Pulmonary artery endothelial cell (primary cell): Measurements from ENCODE around the gene TTLL11. TPM values are rescaled to one million over a fixed set of nuclear protein-coding genes. Genes with fewer than 3 reads are reported as not detected.

Experiments
- DNase-seq: peaks from one replicate; pipeline ENCODE4 v3.0.0-alpha.2; 2011; ENCODE audit warnings: low read depth, low spot score
- total RNA-seq: library from RNA; depleted of rRNA; stranded (reverse); fragments of >200 nt; gene quantifications from 2 replicates; pipeline ENCODE4 v1.2.3, GENCODE V29; 2014

Gene TTLL11
- total RNA-seq, 1 donor from 2014 or later: 1.8 TPM

DNA sequence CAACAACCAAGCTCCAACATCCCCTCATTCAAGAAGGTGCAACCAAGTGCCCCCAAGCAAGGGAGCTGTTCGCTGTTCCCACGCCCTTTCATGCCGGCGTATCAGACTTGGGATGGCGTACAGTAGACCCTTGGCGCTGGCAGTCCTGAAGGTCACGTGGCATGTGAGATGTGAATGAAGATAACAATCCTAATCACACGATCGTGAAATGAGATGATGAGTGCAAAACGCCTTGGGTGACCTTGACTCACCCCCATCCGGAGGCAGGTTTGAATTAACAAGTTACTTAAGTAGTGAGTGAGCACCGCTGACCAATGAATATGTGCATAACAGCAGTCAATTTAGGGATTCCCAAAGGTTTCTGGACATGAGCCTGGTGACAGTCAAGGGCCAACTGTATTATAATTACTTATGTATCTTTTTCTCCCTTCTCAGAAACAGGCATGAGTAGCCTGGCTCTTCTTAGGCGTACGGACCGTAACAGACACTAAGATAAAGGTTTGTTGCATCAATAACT, 150.2 kb downstream of the TTLL11 start:
- no peak for DNase-seq

DNA sequence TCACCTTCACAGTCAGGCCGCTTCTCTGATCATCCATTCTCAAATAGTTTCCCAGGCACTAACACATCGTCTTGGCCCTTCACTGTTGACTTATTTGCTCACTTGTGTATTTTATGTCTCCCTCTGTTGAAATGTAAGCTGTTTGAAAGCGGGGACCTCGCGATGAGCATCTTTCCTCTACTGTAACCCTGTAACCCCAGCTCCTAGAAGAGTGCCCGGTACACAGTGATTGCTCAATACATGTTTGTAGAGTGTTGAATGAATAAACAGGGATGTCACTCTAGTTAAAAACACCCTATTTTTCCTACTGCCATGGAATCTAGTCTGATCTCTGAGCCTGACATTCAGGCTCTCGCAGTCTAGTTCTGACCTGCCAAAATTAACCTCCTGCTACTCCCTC, 150.8 kb downstream of the TTLL11 start:
- no peak for DNase-seq

DNA sequence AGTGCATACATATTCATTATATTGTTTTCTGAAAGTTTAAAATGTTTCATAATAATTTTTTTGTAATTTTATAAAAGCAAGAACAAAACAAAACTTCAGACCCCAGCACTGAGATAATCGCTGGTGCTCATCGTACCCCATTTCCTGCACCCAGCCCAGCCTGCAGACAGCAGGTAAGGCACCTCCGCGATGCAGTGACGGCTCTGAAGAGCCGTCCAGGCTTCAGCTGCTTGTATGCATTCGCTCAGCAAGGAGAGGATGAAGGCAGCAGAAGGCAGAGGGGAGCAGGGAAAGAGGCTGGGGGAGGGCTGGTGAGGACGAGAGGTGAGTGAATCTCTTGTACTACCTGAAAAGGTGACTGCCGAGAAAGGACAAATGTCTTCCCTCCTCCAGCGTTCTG, 153.5 kb downstream of the TTLL11 start:
- no peak for DNase-seq

DNA sequence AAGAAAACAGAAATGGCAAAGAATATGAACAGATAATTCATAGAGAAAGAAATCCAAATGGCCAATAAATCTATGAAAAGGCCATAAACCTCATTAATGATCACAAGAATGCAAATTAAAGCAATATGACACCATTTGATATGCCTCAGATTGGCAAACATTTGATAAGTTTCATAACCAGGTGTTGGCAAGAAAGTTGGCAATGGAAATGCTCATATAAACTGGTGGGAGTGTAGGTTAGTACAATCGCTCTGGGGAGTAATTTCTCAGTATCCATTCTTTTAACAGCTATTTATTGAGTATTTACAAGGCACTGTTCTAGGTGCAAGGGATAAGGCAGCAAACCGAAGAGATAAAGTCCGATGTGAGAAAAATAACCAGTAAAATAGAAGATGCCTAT, 154.5 kb downstream of the TTLL11 start:
- DNase-seq: no peak

DNA sequence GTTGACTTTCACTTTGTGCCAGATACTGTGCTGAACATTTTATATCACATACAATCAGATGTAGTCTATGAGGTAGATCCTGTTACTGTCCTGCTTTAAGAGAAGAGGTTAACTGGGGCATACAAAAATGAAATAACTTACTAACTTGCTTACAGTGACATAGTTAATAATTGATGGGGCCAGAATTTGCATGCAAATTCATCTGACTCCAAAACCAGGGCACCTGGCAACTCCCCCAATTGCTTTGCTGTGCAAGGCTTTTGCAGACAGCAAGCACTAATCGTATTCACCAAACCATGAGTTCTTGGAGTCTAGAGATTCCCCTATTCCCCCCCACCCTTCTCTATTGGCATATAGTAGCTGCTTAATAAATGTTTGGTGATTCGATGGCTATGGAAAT, 155.9 kb downstream of the TTLL11 start:
- no peak for DNase-seq

DNA sequence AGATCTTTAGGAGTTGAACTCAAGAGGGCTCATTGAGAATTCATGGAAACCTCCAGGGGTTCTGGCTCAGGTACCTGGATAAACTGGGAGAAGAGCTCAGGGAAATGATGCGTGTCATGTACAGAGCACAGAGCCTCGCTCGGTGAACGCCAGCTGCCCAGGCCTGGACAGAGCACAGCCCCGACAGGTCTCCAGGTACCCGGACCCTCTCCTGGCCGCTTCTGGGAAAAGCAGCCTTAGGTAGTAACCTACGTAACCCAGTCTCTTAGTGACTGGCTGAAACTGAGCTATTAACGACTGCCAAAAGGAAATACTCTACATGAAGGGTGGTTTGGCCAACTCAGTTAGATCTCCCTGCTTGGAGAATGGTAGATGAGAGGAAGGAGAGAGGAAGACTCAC, 157.4 kb downstream of the TTLL11 start:
- no peak for DNase-seq

DNA sequence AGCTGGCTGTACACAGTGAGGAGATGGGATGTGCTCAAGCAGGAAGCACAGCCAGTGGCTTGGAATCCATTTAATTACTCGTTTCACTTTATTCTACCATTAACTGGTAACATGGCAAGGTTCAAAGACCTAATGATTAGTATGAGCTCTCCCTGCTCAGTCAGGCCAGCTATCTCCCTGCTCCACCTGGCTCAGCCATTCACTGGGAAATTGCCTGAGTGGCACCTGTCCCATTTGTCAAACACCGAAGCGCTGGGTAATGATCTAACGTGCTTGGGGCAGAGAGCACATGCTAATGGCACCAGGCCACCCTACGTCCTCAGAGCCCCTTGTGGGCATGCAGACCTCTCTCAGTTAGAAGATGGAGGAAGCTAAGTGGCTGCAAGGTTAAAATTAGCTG, 162.2 kb downstream of the TTLL11 start:
- DNase-seq: no peak

DNA sequence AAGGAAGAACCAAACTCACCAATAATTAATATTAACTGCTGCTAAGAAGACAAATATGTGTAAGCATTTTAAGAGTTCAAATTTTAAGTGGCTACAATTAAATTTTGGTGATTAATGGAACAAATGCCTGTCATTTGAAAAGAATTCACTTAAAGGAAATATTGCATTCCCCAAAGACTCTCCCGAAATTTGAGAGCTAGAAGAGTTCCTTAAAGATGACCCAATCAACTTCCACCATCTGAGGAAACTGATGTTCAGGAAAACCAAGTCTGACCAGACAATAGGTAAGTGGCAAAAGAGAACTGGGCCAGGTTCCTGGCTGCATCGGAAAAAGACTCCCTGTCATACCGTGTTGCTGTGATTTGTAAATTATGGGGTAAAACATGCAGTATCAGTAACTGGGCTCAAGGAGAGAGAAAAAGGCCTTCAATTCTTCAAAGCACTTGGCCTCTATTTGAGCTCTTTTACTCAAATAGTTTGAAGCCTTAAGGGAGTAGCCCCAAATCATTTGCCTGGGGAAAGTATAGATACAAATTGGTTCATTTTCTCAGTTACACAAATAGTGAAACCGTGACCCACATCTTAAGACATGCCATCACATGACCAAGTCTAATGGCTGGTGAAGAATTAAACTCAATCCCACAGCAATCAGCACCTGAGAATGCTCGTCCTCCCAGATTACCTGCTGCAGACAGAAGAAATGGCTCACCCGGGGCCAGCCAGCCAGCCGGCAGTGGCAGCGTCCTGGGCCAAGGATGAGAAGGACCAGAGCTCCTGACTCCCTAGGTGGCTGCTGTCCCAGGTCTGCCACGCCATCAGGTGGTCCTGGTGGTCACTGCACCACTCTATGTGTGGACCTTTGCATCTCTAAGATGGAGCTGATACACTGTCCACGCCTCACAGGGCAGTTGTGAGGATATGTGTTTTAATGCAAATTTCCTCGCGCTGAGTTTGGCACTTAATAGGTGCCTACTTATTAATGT, 162.9 kb downstream of the TTLL11 start:
- DNase-seq: no peak

DNA sequence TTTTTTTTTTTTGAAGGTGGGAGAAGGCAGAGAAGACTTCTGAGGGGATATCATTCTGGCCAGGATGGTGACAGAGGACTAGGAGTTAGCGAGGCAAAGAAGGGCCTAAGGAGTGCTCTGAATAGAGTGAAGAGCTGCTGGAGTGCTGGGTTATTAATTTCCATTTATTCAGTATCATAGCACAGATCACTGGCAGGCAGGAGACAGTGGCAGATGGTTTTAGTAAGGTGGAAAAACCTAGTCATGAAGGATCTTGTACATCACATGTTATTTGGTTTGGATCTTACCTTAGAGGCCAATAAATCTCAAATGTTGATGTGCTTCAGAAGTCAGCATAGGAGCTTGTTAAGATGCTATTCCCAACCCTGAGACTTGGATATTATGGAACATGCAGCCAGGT, 165.5 kb downstream of the TTLL11 start:
- DNase-seq: no peak

DNA sequence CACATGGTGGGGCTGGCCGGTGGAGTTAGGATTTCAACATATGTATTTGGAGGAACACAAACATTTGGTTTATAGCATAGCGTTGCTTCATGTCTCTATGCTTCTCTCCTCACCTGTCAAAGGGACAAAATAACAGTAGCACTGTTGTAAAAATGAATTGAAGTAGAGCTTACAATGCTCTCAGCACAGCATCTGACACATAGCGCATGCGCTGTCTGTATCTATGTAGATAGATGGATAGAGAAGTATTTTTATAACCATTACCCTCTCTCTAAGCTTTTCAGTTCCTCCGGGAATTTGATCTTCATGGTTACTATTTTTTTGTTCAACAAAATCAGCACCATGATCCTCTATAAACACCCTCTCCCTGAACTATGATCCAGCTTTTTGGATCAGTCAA, 166.0 kb downstream of the TTLL11 start:
- DNase-seq: no peak

DNA sequence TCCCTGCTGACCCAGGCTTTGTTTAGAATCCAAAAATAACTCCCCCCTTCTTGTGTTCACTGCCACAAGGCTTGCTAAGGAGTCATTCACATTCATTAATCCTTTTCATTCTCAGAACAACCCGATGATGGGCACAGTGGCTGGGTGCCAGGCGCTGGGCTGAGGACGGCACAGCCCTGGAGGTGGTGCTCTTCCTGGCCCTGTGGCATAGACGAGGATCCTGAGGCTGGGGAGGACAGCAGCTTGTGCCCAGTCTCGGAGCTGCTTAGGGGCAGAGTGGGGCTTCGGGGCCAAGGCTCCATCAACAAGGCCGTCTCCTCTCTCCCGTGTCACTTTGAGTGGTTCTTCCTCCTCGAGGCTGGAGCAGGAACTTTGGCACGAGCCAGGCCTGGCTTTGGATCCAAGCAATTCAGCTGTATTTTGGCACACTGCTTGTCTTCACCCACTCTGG, 166.7 kb downstream of the TTLL11 start:
- no peak for DNase-seq

DNA sequence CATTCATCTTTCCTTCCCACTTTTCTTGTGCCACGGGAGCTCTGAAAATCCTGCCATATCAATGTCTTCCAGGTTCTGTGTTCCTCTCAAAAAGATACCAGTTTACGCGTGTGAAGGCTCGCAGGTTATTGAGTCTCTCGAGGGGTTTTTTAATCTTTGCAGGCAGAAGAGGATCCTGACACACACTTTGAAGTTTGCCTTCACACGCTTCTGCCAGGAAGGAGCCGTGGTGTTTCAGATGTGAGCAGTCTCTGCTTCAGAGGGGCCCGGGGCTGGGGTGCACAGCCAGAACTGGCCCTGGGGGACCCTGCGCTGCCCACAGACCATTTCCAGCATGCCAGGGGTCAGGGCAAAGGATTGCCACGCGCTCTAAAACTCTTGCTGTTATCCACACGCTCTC, 167.2 kb downstream of the TTLL11 start:
- DNase-seq: no peak

DNA sequence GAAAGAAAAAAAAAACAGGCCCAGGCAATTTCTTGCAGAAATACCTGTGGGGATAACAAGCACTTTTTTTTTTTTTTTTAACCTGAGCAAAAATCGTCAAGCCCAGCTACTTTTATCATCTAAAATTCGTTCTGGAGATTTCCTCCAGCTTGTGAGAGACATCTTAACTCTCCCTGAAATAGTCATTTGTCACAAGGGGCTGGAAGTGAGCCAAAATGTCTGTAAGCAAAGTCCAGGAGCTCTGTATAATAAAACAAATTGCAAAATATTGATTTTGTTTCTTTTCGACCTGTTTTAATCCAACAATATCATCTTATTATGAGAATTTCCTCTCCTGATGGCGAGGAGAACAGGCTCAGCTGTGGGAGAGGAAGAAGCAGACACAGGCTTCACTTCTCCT, 168.4 kb downstream of the TTLL11 start:
- DNase-seq: no peak

DNA sequence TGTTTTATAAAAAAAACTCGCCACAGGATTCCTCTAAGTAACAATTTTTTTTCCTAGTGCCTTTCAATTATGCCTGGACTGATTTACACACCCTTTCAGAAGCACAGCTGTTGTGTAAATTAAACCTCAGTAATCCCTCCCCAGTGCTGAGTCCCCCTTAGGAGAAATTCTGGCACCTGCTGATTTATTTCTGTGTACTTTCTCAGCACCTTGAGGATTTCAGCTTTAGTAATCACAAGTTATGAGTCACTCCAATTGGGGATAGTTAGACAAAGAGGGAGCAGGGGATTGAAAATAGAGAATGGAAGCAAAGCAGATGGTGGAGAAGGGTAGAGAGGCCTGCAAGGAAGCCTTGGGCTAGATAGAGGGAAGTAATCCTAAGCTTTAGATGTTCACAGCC, 171.7 kb downstream of the TTLL11 start:
- no peak for DNase-seq

DNA sequence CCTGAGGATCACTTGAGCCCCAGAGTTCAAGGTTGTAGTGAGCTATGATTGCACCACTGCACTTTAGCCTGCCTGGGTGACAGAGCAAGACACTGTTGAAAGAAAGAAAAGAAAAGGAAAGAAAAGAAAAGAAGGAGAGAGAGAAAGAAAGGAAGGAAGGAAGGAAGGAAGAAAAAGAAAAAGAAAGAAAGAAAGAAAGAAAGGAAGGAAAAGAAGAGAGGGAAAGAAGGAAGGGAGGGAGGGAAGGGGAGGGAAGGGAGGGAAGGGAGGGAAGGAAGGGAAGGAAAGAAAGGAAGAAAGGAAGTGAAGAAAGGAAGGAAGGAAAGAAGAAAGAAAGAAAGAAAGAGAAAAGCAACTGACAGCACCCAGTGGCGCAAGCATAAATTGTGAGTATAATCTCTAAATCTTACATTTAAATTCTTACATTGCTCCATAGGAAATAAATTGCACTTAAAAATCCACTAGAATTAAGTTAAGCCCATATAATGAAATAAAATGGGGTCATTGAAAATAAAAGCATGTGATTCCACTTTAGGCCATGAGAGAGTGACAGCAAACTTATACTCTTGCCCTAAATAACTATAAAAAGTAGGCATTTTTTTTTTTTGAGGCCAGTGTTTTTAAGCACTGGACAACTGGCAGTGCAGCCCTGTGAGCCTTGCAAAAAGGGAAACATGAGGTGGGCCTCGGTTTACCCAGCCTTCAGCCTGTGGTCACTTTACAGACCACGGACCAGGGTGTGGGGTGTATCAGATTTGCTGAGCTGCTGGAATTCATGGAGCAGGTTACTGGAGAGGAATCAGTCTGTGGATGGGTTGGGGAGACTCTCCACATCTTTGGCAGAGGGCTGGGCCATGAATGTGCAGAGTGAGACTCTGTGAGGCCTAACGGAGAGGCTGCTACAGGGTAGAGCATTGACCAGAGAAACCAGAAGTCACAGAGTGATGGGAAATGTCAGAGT, 175.5 kb downstream of the TTLL11 start:
- DNase-seq: no peak

DNA sequence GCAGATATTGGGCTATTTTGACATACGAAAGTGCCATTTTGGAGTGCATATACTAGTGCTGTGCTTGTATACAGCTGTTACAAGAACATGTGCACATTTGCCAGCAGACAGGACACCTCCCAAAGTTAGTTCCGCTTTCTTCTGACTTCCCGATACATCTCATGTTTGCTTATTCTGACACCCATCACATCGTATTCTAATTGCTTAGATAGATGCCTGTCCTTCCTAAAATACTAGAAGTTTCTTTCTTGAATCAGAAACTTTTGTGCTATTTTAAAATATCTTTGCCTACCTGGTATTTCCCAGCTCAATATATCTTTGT, 177.8 kb downstream of the TTLL11 start:
- DNase-seq: no peak

DNA sequence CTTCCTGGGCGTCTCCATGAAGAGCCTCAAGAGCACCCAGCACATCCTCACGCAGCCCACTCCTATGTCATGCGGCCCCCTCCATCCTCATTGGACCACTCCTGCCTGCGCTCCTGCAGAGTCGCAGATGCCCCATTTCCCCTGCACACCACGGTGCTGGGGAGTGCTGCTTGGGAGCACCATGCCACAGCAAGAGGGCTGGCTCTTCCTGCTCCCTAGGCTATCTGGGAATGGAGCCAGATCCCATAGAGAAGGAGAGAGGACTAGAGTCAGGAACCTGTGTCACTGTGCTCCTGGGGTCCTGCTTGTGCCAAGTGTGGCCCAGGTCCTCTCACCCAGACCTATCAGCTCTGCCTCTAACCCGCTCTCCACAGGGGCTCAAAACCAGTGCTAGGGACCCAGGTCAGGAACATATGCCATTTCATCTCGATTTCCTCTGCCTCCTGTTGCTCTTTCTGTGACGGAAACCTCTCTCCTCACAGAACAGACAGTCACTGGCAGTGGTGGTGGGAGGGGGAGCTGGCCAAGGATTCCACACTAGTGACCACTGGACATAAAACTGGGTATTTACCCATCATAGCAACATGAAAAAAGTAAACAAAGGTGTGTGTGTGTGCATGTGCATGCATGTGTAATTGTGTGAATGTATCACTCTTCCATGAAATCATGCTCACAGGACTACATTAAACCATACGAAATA, 178.4 kb downstream of the TTLL11 start:
- DNase-seq: no peak

DNA sequence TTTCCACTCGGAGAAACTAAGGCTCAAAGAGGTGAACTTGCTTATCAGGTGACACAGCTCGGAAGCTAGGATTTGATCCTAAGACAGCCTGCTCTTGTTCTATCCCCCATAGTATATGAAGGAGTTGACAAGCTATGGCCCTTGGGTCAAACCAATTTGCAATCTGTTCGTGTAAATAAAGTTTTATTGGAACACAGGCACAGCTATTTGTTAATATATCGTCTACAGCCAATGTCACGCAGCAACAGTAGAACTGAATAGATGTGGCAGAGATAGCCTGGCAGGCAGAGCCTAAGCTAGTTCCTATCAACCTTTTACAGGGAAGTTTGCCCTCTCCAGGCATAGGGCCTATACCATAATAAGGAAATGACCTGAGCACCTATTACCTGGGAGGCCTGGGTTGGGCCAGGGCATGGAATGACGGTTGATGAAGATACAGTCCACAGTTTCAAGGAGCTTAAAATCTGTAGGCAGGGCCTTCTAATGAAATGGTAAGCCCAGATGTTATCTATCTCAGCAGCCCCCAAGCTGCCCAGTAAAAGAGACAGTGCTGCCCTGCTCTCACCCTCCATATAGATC, 179.0 kb downstream of the TTLL11 start:
- DNase-seq: no peak

DNA sequence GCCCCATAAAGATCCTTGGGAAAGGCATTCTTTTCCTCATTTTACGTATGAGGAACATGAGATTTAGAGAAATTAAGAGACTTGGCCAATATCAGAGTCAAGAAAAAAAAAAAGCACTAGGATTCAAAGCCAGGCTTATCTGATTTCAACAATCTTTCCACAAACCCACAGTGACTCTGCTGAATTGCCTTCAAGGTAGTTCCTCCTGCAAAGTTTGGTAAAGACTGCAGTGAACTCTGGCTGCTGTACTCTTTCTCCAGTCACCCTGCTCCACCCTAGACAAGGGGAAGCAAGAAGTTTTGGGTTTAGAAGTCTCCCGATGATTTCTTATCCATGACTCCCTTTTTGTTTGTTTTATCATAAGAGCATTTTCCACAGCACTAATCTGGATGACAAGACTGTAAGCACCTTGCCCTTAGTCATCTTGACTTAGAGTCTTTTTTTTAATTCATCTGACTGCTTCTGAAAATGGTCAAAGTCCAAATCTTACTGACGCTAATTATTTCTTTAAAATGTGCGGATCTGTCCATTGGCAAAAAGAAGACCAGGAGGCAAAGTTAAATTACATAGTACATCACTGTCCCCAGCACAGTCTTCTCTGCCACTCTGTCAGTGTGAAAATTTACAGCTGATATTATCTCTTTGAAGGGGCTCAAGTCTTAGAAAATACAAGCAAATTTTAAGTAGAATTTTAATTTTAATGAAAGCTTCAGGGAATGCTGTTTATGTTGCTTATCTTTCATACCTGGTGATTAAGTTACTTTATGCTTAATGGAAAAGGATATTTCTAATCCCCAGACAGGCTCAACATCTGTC, 180.1 kb downstream of the TTLL11 start:
- DNase-seq: no peak

DNA sequence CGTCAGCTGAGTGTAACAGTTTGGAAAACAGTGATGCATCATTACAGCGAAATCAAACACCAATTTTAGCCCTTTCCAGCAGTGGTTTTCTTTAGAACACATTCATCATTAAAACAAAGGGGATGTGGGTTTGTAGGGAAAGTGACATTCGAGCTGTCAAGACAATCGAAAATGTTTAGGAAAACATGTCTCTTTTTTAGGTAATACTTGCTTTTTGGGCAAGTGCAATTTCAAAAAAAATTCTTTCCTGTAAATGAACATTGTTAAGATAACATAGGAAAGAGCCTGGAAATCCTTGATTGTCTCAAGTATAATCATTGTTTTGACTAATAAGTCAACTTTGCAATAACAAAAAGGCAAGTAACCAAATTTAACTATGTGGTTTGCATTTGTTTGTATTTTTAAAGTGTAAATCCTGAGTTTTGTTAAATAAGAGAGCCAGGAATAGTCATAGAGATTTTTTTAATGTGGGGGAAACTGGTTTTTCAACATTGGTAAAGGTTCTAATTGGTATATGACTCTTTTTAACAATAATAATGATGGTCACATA, 182.5 kb downstream of the TTLL11 start:
- no peak for DNase-seq
